Adipocyte (in vitro differentiated cells): ENCODE measurements around the gene SLC24A3.

Source experiments
- DNase-seq: peaks from one replicate; pipeline ENCODE4 v3.0.0-alpha.2; 2015; ENCODE audit warnings: low read depth
- H3K27me3 ChIP-seq: replicated peaks from 2 replicates; pipeline ENCODE4 v1.7.0; 2013; ENCODE audit warnings: mild to moderate bottlenecking, low read length, moderate library complexity; ENCODE audit not compliant: control insufficient read depth, insufficient read depth
- H3K36me3 ChIP-seq: 2 replicates; pipeline ENCODE4 v1.7.0; 2013; ENCODE audit warnings: low read length, mild to moderate bottlenecking, moderate library complexity; ENCODE audit not compliant: control insufficient read depth, insufficient read depth, severe bottlenecking
- H3K4me1 ChIP-seq: 2 replicates; pipeline ENCODE4 v1.7.0; 2013; ENCODE audit warnings: mild to moderate bottlenecking, low read length, moderate library complexity; ENCODE audit not compliant: control insufficient read depth, insufficient read depth
- H3K4me3 ChIP-seq: 2 replicates; pipeline ENCODE4 v1.7.0; 2013; ENCODE audit warnings: mild to moderate bottlenecking, low read length, moderate library complexity
- H3K9ac ChIP-seq: 2 replicates; pipeline ENCODE4 v1.7.0; 2013; ENCODE audit warnings: mild to moderate bottlenecking, low read length, moderate library complexity
- H3K9me3 ChIP-seq: 2 replicates; pipeline ENCODE4 v1.7.0; 2013; ENCODE audit warnings: mild to moderate bottlenecking, low read length, moderate library complexity; ENCODE audit not compliant: control insufficient read depth

The SLC24A3 gene

DNA sequence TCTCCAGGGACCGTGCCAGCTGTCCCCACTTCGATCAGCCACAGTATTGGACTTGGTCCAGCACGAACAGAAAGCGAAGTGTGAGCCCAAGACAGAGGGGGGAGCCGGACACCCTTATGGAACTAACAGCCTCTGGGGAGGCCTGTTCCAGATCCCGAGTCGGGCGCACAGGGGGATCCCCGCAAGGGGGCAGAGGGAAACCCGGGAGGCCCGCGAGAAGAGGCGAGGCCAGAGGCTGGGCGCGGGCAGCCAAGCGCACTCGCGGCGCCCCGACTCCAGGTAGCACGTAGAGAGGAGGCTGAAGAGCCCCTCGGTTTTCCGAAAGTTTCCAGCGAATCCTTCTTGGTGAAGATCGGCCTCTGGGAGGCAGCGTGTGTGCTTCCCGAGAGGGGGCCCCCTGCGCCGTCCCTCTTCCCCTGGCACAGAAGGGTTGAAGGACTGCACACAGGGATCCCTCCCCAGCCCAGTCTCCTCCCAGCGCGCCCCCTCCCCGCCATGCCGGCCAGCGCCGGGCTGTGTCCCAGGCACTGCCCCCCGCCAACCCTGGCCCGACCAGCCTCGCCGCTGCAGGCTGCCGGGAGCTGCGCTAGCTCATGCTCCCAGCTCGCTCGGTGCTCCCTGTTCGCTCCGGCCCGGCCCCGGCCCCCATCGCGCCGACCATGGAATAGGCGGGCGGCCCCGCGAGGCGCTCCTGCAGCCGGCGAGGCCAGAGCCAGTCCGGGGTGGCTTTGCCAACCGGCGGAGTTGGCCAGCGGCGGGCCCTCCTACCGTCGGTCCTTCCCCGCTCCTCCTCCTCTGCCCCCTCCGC is 577 bp upstream of the SLC24A3 start:
- DNase-seq, result peak; percentile 51
- Histone ChIP-seq H3K4me3 (peak overlapping the region; percentile 68), H3K36me3 (no peaks in the 10 kb centered on the region), H3K9me3 (no peaks in the 10 kb centered on the region), H3K4me1 (peaks cover 19% of the 10 kb centered on the region), H3K27me3 (peaks cover 21% of the 10 kb centered on the region), H3K9ac (peak overlapping the region; percentile 39)

DNA sequence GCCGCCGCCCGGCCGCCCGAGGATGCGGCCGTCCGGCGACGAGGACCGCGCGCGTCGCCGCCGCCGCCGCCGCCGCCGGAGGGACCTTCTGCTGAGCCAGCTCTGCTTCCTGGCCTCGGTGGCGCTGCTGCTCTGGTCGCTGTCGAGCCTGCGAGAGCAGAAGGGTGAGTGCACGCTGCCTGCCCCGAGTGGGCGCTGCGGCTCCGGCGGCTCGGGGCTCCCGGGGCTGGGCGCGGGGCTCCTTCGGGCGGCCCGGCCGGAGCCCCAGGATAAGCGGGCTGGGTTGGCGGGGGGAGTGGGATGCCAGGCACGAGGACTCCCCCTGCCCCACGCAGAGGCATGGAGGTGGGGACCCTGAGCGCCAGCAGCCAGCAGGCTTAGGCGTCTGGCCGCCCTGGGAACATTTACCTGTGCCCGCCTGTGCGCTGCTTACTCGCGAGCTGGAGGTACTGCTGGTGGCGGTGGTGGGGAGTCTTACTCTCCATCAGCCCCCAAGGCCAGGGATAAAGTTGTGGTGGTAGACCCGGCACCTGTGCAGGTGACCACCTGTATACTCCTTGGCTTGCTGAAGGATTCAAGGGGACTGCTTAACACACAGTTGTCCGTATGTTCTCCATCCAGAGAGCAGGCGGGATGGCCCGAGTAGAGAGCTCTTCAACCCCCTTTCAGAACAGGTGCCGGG is 520 bp downstream of the SLC24A3 start:
- Histone ChIP-seq H3K4me1 (peaks cover 19% of the 10 kb centered on the region), H3K36me3 (no peaks in the 10 kb centered on the region), H3K27me3 (peaks cover 31% of the 10 kb centered on the region), H3K9ac (no peak overlapping the region), H3K4me3 (peak overlapping the region; percentile 74), H3K9me3 (no peaks in the 10 kb centered on the region)
- DNase-seq, result peak; percentile 78

DNA sequence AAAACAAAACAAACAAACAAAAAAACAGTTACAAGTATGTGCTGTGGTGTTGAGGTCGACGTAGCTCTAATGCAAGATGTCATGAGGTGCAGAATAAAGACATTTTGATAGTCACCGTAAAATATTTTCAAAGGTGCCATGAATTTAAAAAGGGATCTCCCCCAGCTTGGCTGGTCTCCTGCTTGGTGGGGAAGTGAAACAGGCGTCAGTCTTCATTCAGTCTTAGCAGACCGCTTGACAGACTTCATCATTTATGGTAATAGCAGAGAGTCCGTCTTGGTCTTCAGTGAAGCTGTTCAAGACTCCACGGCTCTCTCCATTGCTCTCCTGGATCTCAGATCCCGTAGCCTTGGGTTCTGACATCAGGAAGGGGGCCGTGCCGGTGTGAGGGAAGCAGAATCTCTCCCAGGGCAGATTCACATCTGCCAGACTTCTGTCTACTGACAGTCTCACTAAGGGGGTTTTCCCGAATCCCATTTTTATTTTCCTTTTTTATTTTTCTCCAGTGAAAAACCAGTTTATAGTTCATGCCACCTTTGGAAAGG is 1.6 kb downstream of the SLC24A3 start:
- Histone ChIP-seq H3K36me3 (no peaks in the 10 kb centered on the region), H3K27me3 (peaks cover 31% of the 10 kb centered on the region), H3K4me1 (peaks cover 19% of the 10 kb centered on the region), H3K4me3 (no peak overlapping the region), H3K9ac (no peak overlapping the region), H3K9me3 (no peaks in the 10 kb centered on the region)
- no peak for DNase-seq

DNA sequence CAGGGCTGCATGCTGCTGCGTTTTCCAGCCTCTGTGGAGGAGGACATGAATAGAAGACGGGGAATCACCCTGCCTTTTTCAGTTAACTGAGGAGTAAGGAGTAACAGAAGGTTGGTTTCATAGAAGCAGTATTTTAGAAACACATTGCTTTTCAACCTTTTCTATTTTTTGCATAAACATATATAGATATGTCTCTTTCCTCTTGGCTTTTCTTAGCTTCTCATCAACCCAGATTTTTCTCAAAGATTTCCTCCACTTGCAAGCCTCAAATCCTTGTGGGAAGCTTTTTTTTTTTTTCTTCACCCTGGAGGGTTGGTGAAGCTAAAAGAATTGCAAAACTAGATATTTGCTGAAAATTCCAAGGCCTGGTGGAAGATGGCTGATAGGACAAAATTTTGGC is 6.0 kb downstream of the SLC24A3 start:
- H3K27me3 ChIP-seq, result peaks cover 28% of the 10 kb centered on the region
- peaks cover under 1% of the 10 kb centered on the region for H3K4me1 ChIP-seq
- no peaks in the 10 kb centered on the region for H3K9me3 ChIP-seq
- no peaks in the 10 kb centered on the region for H3K36me3 ChIP-seq
- H3K4me3 ChIP-seq, result no peak overlapping the region
- no peak overlapping the region for H3K9ac ChIP-seq
- peak; percentile 15 for DNase-seq

DNA sequence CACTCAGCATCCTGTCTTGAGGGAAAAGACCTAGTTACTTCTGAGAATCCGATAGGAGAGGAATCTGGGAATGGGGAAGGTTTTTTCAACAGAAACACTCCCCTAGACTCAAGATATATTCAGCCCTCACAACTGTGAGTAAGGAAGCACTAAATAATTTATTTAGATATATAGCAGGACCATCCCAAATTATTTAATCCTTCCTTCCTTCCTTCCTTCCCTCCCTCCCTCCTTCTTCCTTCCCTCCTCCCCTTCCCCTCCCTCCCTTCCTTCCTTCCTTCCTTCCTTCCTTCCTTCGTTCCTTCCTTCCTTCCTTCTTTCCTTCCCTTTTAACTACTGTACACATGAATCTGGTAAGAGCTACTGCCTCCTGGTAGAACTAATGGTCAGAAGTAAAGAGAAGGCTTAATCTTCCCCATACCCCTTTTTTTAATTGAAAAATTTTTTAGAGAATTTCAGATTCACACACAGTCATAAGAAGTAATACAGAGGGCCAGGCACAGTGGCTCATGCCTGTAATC is 10.1 kb downstream of the SLC24A3 start:
- no peak overlapping the region for H3K9ac ChIP-seq
- H3K4me1 ChIP-seq, result no peaks in the 10 kb centered on the region
- no peaks in the 10 kb centered on the region for H3K36me3 ChIP-seq
- no peak overlapping the region for H3K4me3 ChIP-seq
- peaks cover 5% of the 10 kb centered on the region for H3K27me3 ChIP-seq
- DNase-seq, result no peak
- peaks cover 19% of the 10 kb centered on the region for H3K9me3 ChIP-seq

DNA sequence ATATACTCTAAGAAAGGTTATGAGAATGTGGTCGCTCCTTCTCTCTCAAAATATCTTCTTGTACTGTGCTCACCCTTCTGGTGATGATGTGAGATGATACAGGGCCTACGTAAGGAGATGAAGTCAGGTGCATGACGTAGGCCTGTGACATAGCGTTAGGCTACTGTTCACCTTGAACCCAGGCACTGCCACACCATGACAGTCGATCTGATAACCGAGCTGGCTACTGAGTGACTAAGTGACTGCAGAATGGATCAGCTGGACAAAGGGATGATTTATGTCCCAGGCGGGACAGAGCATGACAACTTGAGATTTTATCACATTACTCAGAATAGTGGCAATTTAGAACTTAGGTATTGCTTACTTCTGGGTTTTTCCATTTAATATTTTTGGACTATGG is 11.2 kb downstream of the SLC24A3 start:
- peaks cover 3% of the 10 kb centered on the region for H3K27me3 ChIP-seq
- peaks cover 19% of the 10 kb centered on the region for H3K9me3 ChIP-seq
- no peak overlapping the region for H3K9ac ChIP-seq
- no peaks in the 10 kb centered on the region for H3K4me1 ChIP-seq
- H3K4me3 ChIP-seq, result no peak overlapping the region
- no peak for DNase-seq
- no peaks in the 10 kb centered on the region for H3K36me3 ChIP-seq

DNA sequence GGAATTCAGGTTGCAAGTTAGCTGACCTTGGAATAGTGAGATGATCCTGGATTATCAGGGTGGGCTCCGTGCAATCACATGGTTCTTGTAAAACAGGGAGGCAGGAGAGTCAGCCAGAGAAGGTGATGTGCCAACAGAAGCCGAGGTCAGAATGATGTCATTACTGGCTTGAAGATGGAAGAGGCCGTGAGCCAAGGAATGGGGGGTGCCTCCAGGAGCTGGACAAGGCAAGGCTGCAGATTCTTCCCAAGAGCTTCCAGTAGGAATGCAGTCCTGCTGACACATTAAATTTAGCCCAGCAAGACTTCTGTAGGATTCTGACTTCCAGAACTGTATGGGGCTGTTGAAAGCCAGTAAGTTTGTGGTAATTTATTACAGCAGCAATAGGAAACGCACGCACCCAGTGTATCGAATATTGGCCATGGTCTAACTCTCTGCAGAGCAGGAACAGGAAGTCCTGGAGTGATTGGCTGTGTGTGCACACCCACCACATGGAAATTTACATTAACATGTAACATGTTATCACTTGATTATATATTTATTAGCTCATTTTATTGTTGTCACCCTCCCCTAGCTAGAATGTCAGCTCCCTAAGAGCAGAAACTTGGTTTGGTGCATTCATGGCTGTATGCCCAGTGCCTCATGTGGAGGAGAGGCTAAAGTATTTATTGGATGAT is 19.1 kb downstream of the SLC24A3 start:
- H3K27me3 ChIP-seq, result peaks cover 29% of the 10 kb centered on the region
- DNase-seq, result no peak
- H3K9me3 ChIP-seq, result peaks cover 10% of the 10 kb centered on the region
- no peak overlapping the region for H3K4me3 ChIP-seq
- H3K4me1 ChIP-seq, result peaks cover 5% of the 10 kb centered on the region
- H3K36me3 ChIP-seq, result no peaks in the 10 kb centered on the region
- H3K9ac ChIP-seq, result no peak overlapping the region

DNA sequence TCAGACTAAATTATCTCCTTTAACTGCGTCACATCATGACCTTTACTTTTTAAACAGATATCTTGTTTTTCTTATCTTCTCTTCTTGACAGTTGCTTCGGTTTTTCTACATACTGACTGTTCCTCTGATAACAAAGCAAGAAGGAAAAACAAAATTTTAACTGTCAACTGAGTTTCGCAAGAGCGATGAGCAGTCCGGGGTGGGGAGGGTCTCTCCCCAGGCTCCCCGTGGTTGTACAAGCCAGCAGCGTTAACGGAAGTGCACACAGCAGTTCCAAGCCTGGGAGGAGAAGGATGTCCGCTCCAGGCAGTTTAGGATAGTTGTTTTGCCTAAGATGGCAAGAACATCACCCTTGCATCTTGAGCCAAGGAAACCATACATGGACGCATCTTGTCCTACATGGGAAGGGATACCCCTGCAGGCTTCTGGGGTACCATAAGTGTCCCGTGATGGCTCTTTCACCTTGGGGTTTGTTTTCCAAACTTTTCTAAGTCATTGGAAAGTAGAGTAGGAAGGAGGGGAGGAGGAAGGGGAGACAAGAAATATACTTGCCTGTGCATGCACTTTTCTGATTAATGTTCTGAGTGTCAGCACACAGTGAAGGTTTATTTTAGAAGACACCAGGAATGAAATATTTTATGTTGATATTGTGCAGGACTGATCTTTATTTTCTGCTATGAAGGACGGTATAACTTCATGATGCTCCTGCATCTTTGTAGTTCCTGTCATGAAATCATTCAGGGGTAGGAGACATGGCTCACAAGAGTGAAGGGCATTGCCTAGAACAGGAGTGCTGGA is 20.8 kb downstream of the SLC24A3 start:
- H3K9ac ChIP-seq, result no peak overlapping the region
- peaks cover 5% of the 10 kb centered on the region for H3K4me1 ChIP-seq
- no peaks in the 10 kb centered on the region for H3K36me3 ChIP-seq
- no peak for DNase-seq
- H3K27me3 ChIP-seq, result peaks cover 35% of the 10 kb centered on the region
- H3K9me3 ChIP-seq, result peaks cover 6% of the 10 kb centered on the region
- H3K4me3 ChIP-seq, result peak overlapping the region; percentile 46

DNA sequence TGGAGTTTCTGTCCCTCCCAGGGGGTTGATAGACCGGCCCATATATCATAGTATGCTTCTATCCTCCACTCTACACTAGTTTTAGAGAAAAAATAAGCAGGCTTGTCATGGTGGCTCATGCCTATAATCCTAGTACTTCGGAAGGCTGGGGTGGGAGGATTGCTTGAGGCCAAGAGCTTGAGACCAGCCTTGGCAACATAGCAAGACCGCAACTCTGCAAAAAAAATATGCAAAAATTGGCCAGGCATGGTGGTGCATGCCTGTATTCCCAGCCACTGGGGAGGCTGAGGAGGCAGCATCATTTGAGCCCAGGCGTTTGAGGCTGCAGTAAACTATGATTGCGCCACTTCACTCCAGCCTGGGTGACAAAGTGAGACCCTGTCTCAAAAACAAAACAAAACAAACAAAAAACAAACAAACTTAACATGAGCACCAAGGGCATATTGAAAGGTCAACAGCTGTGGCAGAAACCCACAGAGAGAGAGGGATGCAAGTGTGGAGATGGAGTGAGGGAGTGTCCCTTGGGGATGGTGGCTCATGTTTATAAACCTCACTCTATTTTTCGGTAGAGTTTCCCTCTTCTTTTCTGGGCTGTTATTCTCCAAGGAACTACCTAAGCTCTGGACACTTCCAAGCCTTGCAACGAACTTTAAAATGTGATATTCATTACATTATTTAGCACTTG is 24.1 kb downstream of the SLC24A3 start:
- DNase-seq, result no peak
- no peaks in the 10 kb centered on the region for H3K36me3 ChIP-seq
- no peak overlapping the region for H3K4me3 ChIP-seq
- H3K27me3 ChIP-seq, result peaks cover 38% of the 10 kb centered on the region
- H3K9ac ChIP-seq, result no peak overlapping the region
- H3K9me3 ChIP-seq, result peaks cover 2% of the 10 kb centered on the region
- H3K4me1 ChIP-seq, result peaks cover 3% of the 10 kb centered on the region

DNA sequence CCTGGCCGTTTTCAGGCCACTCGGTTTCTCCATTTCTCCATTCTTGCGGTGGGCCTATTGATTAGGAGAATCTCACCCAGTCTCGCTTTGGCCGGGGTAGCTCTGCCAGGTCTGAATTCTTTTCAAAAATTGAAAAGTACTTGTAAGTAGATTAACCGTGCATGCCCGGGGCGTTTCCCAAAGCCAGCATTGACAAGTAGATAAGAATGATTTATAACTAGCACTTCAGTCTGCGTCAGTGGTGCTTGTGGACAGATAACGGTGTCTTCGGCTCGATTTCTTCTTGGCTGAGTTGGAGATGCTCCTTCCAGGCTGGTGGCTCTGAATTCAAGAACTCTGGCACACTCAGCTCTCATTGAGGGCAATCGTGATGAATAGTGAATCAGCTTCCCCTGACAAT is 29.0 kb downstream of the SLC24A3 start:
- Histone ChIP-seq H3K9ac (no peak overlapping the region), H3K4me3 (no peak overlapping the region), H3K9me3 (no peaks in the 10 kb centered on the region), H3K27me3 (peaks cover 14% of the 10 kb centered on the region), H3K36me3 (no peaks in the 10 kb centered on the region), H3K4me1 (no peaks in the 10 kb centered on the region)
- no peak for DNase-seq
